Nephron progenitor cell (in vitro differentiated cells): ENCODE data around the gene EPB41L5.
"Not testable (repeated sequence)": the region's sequence is repeated elsewhere in the genome, so short reads cannot be mapped to it uniquely, and the experiment has no call there.

Experiments
- DNase-seq: peaks from one replicate; pipeline ENCODE4 v3.0.0; 2021
- H3K27ac Mint-ChIP-seq: 2 replicates; pipeline ENCODE4 v1.8.0; 2021; ENCODE audit warnings: mild to moderate bottlenecking, moderate library complexity, mixed read lengths
- H3K27me3 Mint-ChIP-seq: 2 replicates; pipeline ENCODE4 v1.8.0; 2021; ENCODE audit warnings: mild to moderate bottlenecking, low read depth, mixed read lengths; ENCODE audit not compliant: poor library complexity
- H3K36me3 Mint-ChIP-seq: 2 replicates; pipeline ENCODE4 v1.8.0; 2021; ENCODE audit warnings: low read depth, mixed read lengths
- H3K4me1 Mint-ChIP-seq: 2 replicates; pipeline ENCODE4 v1.8.0; 2021; ENCODE audit warnings: mixed read lengths
- H3K4me3 Mint-ChIP-seq: 2 replicates; pipeline ENCODE4 v1.8.0; 2021; ENCODE audit warnings: mild to moderate bottlenecking, moderate library complexity, mixed read lengths
- H3K9me3 Mint-ChIP-seq: 2 replicates; pipeline ENCODE4 v1.8.0; 2021; ENCODE audit warnings: mild to moderate bottlenecking, moderate library complexity, mixed read lengths
- CTCF ChIP-seq: fragments of 200-600 bp; sonication (generic); IDR thresholded peaks from 2 replicates; pipeline ENCODE4 v1.5.0; 2021; ENCODE audit warnings: antibody characterized with exemption

Gene EPB41L5

DNA sequence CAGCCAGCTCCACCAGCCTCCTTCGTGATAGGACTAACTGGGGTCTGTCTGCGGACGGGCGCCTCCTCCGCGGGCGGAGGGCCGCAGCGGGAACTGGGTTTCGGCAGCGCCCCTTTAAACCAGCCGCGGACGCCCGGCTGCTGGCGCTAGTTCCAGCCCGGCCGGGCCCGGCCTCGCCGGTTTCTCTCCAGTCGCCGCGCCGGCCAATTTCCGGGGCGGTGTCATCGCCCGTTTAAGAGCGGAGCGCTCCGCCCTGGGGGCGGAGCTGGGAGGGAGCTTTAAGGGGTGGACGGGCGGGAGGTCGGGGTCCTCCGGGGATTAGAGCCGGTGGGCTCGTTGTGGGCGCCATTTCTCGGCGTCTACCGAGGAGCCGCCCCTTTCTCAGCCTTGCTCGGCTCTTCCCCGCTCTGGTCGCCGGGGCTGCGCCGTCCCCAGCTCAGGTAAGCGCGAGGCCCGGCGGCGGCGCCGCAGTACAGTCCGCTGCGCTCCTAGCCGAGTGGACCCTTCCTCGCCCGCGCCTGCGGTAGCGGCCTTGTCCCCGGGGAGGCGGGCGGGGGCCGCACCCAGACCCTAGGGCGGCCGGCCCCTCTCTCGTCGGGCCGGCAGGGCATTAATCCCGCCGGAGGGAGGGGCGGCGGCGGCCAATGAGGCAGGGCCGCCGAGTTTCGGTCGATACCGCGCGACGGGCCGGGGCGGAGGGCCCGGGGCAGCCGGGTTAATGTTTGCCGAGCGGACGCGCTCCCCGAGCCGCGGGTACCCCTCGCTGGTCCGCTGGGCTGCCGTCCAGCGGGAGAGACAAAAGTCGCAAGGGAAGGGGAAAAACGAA lies at the start of gene EPB41L5:
TSS of gene EPB41L5 (plus strand) at position 307 of the 826 bp plus-strand sequence. CDS start 6,008 bp downstream, outside the sequence.
- TF ChIP-seq CTCF = no peak
- Mint-ChIP-seq H3K4me3 (peak within 1 kb of the TSS; percentile 92), H3K4me1 (peaks cover 27% of the 10 kb centered on the region), H3K9me3 (peaks cover 9% of the 10 kb centered on the region), H3K27me3 (no peaks in the 10 kb centered on the region), H3K36me3 (peaks cover 29% of the 10 kb centered on the region), H3K27ac (peak within 1 kb of the TSS; percentile 91)
- DNase-seq = peak; percentile 93

GRCh38 chr2:119981896-119982295 lies 31.0 kb upstream of the EPB41L5 start:
- no peak for TF ChIP-seq CTCF
- Mint-ChIP-seq H3K9me3 (no peaks in the 10 kb centered on the region), H3K27me3 (no peaks in the 10 kb centered on the region), H3K27ac (no peak overlapping the region), H3K4me1 (no peaks in the 10 kb centered on the region), H3K36me3 (no peaks in the 10 kb centered on the region), H3K4me3 (no peak overlapping the region)
- DNase-seq = no peak

DNA sequence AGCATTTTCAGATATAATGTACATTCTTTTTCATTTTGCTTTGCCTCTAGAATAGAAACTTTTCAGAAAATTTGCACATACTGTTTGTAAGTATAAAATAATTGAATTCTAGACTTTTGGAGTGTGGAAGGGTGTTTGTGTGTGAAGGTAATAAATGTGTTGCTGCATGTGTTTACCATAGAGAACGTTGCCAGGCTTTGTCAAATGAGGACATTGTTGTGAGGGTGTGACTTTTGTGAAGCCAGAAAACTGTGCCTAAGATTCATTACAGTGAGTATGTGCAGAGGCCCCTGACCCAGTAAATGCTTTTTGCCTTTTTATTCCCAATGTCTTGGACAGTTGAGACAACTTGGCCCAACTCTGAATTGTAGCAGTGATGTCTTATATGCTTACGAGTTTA lies 30.4 kb upstream of the EPB41L5 start:
- no peak for DNase-seq
- Mint-ChIP-seq H3K27ac (no peak overlapping the region), H3K4me1 (no peaks in the 10 kb centered on the region), H3K9me3 (no peaks in the 10 kb centered on the region), H3K27me3 (no peaks in the 10 kb centered on the region), H3K4me3 (no peak overlapping the region), H3K36me3 (no peaks in the 10 kb centered on the region)
- TF ChIP-seq CTCF = no peak

DNA sequence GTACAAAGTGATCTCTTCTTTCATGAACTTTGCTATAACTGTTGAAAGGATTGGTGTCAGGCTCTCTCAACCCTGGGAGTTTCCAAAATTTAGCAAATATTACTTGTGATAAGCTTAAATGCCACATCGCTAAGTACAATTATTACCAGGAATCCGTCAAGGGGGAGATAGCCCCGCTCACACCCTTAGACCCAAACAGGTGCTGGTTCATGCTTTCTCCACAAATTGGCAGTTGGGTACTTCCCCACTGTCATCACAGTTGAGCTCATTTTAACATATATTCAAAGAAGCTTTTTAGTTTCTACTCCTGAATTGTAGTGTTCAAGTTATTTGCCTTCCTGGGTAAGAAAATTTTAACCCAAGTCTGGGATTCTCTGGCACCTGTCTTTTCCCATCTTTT lies 29.8 kb upstream of the EPB41L5 start:
- no peak overlapping the region for H3K4me3 Mint-ChIP-seq
- peaks cover 5% of the 10 kb centered on the region for H3K9me3 Mint-ChIP-seq
- no peak for DNase-seq
- H3K4me1 Mint-ChIP-seq = no peaks in the 10 kb centered on the region
- no peaks in the 10 kb centered on the region for H3K27me3 Mint-ChIP-seq
- no peak for TF ChIP-seq CTCF
- no peak overlapping the region for H3K27ac Mint-ChIP-seq
- H3K36me3 Mint-ChIP-seq = peaks cover 5% of the 10 kb centered on the region

DNA sequence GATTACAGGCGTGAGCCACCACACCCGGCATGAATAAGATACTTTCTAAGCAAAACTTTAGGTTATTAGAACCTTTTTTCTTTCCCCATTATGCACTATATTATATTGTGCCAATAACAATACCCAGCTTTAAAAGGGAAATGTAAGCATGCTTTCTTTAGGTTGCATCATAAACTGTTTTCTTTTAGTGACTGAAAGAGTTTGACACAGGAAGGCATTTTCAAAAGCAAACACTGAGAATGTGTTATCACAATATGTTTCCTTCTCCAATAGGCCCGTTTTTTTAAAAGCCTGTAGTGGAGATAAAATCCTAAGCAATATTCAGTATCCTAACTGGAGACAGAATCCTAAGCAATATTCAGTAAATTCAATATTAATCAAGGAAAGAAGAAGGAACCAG lies 16.7 kb upstream of the EPB41L5 start:
- H3K27ac Mint-ChIP-seq = no peak overlapping the region
- H3K4me1 Mint-ChIP-seq = peaks cover 5% of the 10 kb centered on the region
- no peaks in the 10 kb centered on the region for H3K27me3 Mint-ChIP-seq
- H3K36me3 Mint-ChIP-seq = no peaks in the 10 kb centered on the region
- DNase-seq = no peak
- H3K4me3 Mint-ChIP-seq = no peak overlapping the region
- peaks cover 5% of the 10 kb centered on the region for H3K9me3 Mint-ChIP-seq
- TF ChIP-seq CTCF = no peak

- H3K27me3 Mint-ChIP-seq, H3K9me3 Mint-ChIP-seq, DNase-seq, H3K36me3 Mint-ChIP-seq, H3K4me3 Mint-ChIP-seq: not testable (repeated sequence)
- H3K4me1 Mint-ChIP-seq = peaks cover 13% of the 10 kb centered on the region
- H3K27ac Mint-ChIP-seq = peak overlapping the region; percentile 88
These were observed 15.7 kb upstream of the EPB41L5 start for GRCh38 chr2:119996896-119997891.
